Testis (tissue), 2 donors: ENCODE data around the gene CD63.

Experiments
- CTCF ChIP-seq, 3 experiments: fragments of 450-650 bp in 2 of 3; fragments of 200-600 bp in 1 of 3; sonication (generic) in 1 of 3; IDR thresholded peaks; one replicate each; pipeline ENCODE4 v1.5.1; 2016 to 2019; ENCODE audit warnings: antibody characterized with exemption in 3 of 3, mild to moderate bottlenecking in 2 of 3, moderate library complexity in 1 of 3
- POLR2A ChIP-seq: fragments of 450-650 bp; IDR thresholded peaks from one replicate; pipeline ENCODE4 v1.6.1; 2017; ENCODE audit warnings: antibody characterized with exemption, mild to moderate bottlenecking, moderate library complexity

GRCh38 chr12:55698965-55699364, 29.8 kb downstream of the CD63 start:
- TF ChIP-seq POLR2A (no peak), CTCF (IDR thresholded peaks at IDR 0.05) (no peak)
